Effector memory CD4-positive, alpha-beta T cell (primary cell): ENCODE results near the gene ARHGAP45.
"Not testable (repeated sequence)": the region's sequence is repeated elsewhere in the genome, so short reads cannot be mapped to it uniquely, and the experiment has no call there.

Experiments used
- DNase-seq, 3 donors: peaks; one replicate each; pipeline ENCODE4 v3.0.0-alpha.2; 2020
- H3K27ac ChIP-seq: 2 replicates; pipeline ENCODE4 v1.7.0; 2013; ENCODE audit warnings: mild to moderate bottlenecking, low read length, moderate library complexity; ENCODE audit not compliant: insufficient read depth, poor library complexity, severe bottlenecking
- H3K27me3 ChIP-seq: replicated peaks from 2 replicates; pipeline ENCODE4 v1.7.0; 2013; ENCODE audit warnings: mild to moderate bottlenecking, low read length; ENCODE audit not compliant: insufficient read depth, control insufficient read depth, poor library complexity, severe bottlenecking
- H3K36me3 ChIP-seq: 2 replicates; pipeline ENCODE4 v1.7.0; 2013; ENCODE audit warnings: mild to moderate bottlenecking, low read length, moderate library complexity; ENCODE audit not compliant: control insufficient read depth, insufficient read depth
- H3K4me1 ChIP-seq: 2 replicates; pipeline ENCODE4 v1.7.0; 2013; ENCODE audit warnings: low read length, mild to moderate bottlenecking; ENCODE audit not compliant: control insufficient read depth, insufficient read depth, poor library complexity, severe bottlenecking
- H3K4me3 ChIP-seq: 2 replicates; pipeline ENCODE4 v1.7.0; 2013; ENCODE audit warnings: low read length, low read depth, mild to moderate bottlenecking; ENCODE audit not compliant: insufficient read depth, poor library complexity, severe bottlenecking
- H3K9me3 ChIP-seq: 2 replicates; pipeline ENCODE4 v1.7.0; 2013; ENCODE audit warnings: mild to moderate bottlenecking, low read length, moderate library complexity; ENCODE audit not compliant: control insufficient read depth

The ARHGAP45 gene

DNA sequence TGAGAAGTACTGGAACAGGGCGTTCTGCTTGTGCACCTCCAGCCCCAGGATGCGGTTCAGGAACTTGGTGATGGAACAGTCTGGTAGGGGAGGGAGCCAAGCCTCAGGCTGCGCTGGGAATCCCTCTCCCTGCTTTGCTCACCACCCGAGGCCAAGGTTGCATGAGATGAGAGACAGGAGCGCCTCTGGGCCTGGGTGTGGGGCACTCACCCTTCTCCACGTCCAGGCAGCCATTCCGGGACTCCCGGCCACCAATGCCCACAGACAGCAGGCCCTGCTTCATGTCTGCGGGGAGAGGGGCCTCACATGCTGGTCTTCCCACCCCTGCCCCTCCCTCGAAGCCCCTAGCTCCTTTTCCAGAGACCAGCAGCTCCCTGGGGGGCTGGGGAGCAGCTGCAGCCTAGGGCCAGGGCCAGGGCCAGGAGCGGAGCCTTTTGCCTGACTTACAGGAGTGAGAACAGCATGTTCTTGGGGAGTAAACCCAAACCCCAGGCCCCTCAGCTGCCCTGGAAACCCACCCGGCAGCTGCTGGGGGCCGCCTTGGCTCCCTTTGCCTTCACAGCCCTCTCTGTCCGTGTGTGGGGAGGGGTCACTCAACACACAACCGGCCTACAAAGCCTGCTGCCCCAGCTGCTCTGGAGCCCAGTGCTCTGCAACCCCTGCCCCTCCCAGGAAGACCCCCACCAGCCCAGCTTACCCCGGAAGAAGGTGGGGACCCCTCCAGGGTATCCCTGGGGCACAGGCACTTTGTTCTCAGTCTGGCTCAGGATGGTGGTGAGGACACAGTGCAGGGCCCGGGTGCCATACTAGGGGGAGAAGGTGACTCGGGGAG, 44.1 kb downstream of the ARHGAP45 start:
- Histone ChIP-seq H3K4me1 (peaks cover 10% of the 10 kb centered on the region), H3K36me3 (peaks cover 73% of the 10 kb centered on the region), H3K27me3 (no peaks in the 10 kb centered on the region), H3K9me3 (no peaks in the 10 kb centered on the region), H3K4me3 (no peak overlapping the region), H3K27ac (no peak overlapping the region)
- no peak for DNase-seq

DNA sequence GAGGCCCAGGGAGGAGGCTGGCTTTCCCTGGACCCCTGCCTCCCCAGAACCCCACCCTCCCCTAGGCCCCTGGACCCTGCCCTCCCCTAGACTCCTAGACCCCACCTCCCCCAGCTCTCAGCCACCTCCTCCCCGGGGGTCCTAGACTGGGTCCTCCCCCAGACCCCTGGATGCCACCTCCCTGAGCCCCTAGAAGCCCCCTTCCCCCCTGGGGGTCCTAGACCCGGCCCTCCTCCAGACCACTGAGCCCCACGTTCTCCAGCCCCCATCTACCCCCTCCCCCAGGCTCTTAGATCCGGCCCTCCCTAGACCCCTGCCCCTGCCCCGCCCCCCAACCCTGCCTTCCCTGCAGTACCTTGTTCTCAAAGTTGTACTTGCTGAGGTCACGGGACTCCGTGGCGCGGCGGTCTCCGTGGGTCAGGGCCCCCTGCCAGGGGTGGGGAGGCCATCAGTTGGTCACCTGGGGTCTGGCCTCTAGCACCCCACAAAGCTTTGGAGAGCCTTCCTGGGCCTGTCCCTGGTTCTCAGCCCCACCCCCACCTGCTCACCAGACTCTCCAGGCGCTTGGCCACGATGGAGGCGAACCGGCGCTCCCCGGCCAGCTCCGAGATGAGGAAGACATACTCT, 44.8 kb downstream of the ARHGAP45 start:
- H3K4me3 ChIP-seq: no peak overlapping the region
- H3K27me3 ChIP-seq: no peaks in the 10 kb centered on the region
- no peak for DNase-seq
- no peaks in the 10 kb centered on the region for H3K9me3 ChIP-seq
- peaks cover 73% of the 10 kb centered on the region for H3K36me3 ChIP-seq
- H3K4me1 ChIP-seq: peaks cover 10% of the 10 kb centered on the region
- peak overlapping the region; percentile 4 for H3K27ac ChIP-seq

DNA sequence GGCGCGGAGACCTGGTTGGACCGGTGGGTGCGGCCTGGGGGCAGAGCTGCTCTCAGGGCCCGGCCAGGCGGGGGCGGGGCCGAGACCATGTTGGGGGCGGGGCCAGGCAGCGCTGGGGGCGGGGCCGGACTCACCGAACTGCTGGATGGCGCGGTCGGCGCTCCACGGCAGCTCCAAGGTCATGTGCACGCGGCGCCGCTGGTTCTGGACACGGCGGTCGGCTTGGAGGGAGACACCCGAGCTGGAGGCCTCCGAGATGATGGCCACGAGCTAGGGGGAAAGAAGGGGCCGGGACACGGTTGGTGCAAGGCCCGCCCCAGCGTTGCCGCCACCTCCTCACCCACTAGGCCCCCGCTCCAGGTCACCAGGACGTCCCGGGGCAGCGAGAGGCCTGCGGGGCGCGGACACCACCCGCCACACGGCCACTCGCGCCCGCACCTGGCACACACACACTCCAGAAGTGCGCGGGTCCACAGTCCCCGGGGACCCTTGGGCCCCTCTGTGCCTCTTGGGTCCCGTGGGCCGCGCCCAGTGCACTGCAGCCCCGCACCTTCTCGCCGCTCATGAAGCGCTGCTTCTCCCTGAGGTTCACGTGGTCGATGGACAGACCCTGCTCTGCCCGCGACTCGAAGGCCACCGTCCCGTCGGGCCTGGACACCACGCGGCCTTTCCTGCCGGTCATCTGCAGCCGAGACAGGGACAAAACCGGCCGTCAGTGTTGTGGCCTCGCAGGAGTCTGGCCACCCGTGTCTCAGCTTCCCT, 45.5 kb downstream of the ARHGAP45 start:
- peak overlapping the region; percentile 4 for H3K27ac ChIP-seq
- H3K4me3 ChIP-seq: no peak overlapping the region
- DNase-seq: no peak
- peaks cover 73% of the 10 kb centered on the region for H3K36me3 ChIP-seq
- H3K27me3 ChIP-seq: no peaks in the 10 kb centered on the region
- H3K9me3 ChIP-seq: no peaks in the 10 kb centered on the region
- peaks cover 10% of the 10 kb centered on the region for H3K4me1 ChIP-seq

DNA sequence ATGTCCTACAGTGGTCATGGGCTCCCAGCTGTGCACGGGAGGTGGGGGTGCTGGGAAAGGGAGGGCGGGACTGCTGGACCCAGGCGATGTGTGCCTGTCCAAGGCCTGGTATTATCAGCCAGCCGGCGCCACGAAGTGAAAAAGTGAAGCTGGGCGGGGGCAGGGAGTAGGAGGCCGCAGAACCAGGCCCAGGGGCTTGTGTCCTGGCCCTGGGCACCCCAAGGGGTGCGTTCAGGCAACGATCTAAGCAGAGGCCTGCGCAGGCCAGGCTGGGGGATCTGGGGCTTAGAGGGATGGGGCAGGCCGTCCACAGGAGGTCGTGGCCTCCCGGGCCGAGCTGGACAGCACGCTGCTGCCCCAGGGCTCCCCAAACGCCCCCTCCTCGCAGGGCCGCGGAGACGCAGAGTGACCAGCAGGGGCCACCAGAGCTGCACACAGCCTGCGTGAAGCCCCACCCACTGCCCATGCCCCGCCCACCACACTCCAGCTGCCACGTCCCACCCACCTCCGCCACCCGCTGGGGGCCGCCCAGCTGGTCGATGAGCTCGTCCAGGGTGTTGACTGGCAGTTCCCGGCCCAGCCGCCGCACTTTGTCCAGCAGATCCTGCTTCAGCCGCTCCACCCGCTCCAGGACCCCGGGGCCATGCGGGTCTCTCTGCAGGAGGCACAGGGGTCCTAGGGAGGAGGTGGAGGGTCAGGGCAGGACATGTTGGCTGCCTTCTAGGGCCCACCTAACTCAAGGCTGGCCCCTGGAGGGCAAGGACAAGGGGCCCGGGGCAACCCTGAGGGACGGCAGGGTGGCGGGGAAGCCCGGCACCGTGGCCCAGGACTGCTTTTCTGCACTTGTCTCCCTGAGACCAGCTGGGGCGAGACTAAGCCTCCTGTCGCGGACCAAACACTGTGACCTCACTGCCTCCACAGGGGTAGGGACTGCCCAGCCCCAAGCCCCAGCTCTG, 46.3 kb downstream of the ARHGAP45 start:
- peak; percentile 61 to 77 (median 69) for DNase-seq
- Histone ChIP-seq H3K27ac (peak overlapping the region; percentile 42), H3K4me1 (peaks cover 10% of the 10 kb centered on the region), H3K9me3 (no peaks in the 10 kb centered on the region), H3K4me3 (no peak overlapping the region), H3K36me3 (peaks cover 76% of the 10 kb centered on the region), H3K27me3 (no peaks in the 10 kb centered on the region)

DNA sequence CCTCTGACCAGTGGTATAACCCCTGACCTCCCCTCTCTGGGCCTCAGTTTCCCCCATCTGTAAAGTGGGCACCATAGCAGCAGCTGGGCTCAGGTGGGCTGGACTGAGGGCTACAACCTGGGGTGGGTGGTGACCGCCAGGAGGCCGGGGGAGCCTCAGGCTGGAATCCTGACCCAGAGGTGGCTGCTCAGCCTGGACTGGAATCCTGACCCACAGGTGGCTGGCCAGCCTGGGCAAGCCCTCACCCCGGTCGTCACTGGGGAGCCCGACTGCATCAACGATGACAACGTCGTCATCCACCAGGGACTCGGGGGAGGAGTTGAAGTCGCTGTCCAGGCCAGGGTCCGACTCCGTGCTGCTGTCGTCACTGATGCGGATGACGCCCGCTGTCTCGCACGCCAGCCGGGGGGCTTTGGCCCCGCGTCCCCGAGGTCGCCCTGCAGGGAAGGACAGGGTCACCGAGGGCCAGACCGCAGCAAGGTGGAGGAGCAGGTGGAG, 47.1 kb downstream of the ARHGAP45 start:
- DNase-seq: no peak
- H3K27ac ChIP-seq: no peak overlapping the region
- peaks cover 78% of the 10 kb centered on the region for H3K36me3 ChIP-seq
- H3K4me1 ChIP-seq: peaks cover 10% of the 10 kb centered on the region
- no peaks in the 10 kb centered on the region for H3K9me3 ChIP-seq
- H3K27me3 ChIP-seq: no peaks in the 10 kb centered on the region
- no peak overlapping the region for H3K4me3 ChIP-seq

DNA sequence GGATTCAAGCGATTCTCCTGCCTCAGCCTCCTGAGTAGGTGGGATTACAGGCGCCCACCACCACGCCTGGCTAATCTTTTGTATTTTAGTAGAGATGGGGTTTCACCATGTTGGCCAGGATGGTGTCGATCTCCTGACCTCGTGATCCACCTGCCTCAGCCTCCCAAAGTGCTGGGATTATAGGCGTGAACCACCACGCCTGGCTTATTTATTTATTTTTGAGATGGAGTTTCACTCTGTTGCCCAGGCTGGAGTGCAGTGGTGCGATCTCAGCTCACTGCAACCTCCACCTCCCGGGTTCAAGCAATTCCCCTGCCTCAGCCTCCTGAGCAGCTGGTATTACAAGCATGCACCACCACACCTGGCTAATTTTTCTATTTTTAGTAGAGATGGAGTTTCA, 47.8 kb downstream of the ARHGAP45 start:
- H3K9me3 ChIP-seq, H3K4me1 ChIP-seq, DNase-seq, H3K27ac ChIP-seq, H3K27me3 ChIP-seq, H3K4me3 ChIP-seq: not testable (repeated sequence)
- H3K36me3 ChIP-seq: peaks cover 79% of the 10 kb centered on the region

DNA sequence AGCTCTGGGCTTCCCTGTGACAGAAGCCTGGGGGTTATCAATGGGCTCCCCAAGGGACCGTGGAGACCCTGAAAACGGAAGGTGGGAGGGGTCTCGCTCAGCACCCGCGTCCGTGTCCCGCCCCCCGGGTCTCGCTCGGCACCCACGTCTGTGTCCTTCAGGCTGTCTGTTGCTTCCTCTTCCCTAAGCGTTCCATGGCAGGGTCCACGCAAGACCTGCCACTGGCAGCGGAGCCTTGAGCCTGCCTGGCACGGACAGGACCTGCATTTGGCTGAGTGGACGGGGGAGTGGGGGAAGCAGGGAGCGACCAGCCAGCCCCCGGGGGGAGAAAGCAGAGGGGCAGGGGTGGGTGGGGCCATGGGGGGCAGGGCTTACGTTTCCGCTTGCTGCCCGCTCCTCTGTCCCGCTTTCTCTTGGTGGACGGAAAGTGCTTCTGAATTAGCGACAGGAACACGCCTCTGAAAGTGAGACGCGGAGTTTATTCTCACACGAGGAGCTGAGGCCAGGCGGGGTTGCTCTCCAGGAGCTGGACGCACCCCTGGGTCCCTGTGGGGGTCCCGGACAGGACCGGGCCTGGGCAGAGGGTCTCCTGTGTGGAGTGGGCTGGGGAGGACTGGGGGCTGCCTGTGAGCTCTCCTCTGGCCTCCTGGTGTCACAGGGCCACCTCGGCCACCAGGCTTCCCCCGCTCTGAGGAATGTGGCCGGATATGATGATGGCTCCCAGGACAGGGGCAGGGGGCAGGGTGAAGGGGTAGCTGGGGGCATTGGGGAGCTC, 48.9 kb downstream of the ARHGAP45 start:
- Histone ChIP-seq H3K27ac (no peak overlapping the region), H3K9me3 (no peaks in the 10 kb centered on the region), H3K4me1 (peaks cover 10% of the 10 kb centered on the region), H3K27me3 (no peaks in the 10 kb centered on the region), H3K36me3 (peaks cover 78% of the 10 kb centered on the region), H3K4me3 (no peak overlapping the region)
- no peak for DNase-seq

DNA sequence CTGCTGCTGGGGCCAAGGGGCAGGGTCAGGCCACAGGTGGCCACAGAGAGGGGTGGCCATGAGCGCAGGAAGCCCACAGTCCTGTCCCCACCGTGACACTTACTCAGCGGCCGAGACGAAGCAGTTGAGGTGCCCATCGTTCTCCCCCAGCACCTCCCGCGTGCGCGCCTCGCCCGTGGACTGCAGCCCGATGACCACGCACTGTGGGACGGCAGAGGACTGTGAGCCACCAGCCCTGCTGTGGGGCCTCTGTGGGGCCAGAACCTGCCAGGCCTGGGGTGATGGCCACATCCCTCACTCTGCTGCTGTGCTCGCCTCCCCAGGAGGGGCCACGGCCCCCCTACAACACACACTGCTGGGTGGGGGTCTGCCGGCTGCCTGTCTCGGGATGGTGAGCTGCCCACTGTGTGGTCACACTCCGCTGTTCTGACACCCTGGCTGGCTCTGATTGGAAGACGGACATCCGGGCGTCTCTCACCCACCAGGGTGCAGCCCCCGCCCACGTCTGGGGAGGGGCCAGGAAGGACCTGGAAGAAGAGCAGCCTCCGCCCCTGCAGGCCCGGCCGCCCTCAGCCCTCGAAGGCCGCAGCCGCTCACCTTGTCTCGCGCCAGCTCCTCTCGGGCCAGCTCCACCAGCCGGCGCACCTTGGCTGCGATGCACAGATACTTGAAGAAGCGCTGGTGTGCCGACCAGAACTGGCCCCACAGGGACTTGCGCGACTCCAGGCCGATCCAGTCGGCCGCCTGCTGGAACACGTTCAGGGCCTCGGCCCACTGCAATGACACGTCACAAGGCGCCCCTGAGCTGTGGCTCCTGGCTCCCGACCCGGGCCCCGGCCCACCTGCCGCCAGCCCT, 50.0 kb downstream of the ARHGAP45 start:
- DNase-seq: no peak
- Histone ChIP-seq H3K27ac (no peak overlapping the region), H3K4me3 (no peak overlapping the region), H3K4me1 (peaks cover 10% of the 10 kb centered on the region), H3K9me3 (no peaks in the 10 kb centered on the region), H3K36me3 (peaks cover 83% of the 10 kb centered on the region), H3K27me3 (no peaks in the 10 kb centered on the region)
